ENCODE measurements around the gene ZFAND3.

DNA sequence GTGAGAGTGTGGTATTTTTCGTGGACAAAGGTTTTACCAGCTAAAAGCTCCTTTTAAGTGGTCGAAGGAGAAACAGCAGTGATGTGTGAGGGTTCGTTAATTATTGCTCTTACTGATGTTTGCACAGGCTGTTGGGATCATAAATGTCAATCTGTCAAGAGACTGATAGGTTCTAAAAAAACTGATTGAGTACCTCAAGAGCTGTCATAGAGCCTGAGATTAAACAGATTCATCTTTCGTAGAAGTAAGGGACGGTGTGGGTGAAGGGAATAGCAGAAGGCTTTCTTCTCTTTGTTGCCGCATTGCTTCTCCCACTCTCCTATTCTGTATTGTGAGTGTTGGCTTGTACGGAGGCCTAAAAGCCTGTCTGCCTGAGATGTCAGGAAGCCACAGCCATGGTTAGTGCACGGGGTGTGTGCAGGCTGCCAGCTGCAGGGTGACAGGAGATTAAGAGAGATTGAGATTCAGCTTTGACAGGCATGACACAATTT, 291.0 kb downstream of the ZFAND3 start:
- no peak for TF ChIP-seq CTCF (conservative IDR thresholded peaks at IDR 0.05; ENCODE audit: low read depth, low read length)
- TF ChIP-seq POLR2A (IDR thresholded peaks at IDR 0.05; ENCODE audit: low read depth, low read length) = no peak
- no peak for TF ChIP-seq RAD21 (IDR thresholded peaks at IDR 0.05; ENCODE audit: low read length)
- TF ChIP-seq, protein P1, sequence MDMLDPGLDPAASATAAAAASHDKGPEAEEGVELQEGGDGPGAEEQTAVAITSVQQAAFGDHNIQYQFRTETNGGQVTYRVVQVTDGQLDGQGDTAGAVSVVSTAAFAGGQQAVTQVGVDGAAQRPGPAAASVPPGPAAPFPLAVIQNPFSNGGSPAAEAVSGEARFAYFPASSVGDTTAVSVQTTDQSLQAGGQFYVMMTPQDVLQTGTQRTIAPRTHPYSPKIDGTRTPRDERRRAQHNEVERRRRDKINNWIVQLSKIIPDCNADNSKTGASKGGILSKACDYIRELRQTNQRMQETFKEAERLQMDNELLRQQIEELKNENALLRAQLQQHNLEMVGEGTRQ (IDR thresholded peaks at IDR 0.05; ENCODE audit: low read depth, low read length) = no peak
- TF ChIP-seq MAFK (IDR thresholded peaks at IDR 0.05; ENCODE audit: low read depth, low read length) = no peak
- TF ChIP-seq CEBPB (IDR thresholded peaks at IDR 0.05; ENCODE audit: low read depth, low read length) = no peak
- TF ChIP-seq RFX5 (IDR thresholded peaks at IDR 0.05; ENCODE audit: low read depth, low read length) = no peak
- TF ChIP-seq SMC3 (IDR thresholded peaks at IDR 0.05; ENCODE audit: low read depth, low read length) = no peak
- no peak for TF ChIP-seq FOS (IDR thresholded peaks at IDR 0.05; ENCODE audit: low read depth, low read length)
- TF ChIP-seq MXI1 (IDR thresholded peaks at IDR 0.05; ENCODE audit: borderline replicate concordance, low read depth, low read length) = no peak
- TF ChIP-seq ELK1 (IDR thresholded peaks at IDR 0.05; ENCODE audit: borderline replicate concordance, low read depth, low read length) = no peak

Measured in IMR-90 (cell line).